Inferior parietal cortex (tissue), 1 donor: ENCODE measurements around the gene PRAMEF20.

Source experiments
- DNase-seq: peaks from one replicate; pipeline ENCODE4 v3.0.0-alpha.2; 2016; ENCODE audit errors: extremely low spot score

PRAMEF20 gene

GRCh38 chr1:13462682-13463081 is 52.4 kb downstream of the PRAMEF20 start:
- no peak for DNase-seq

GRCh38 chr1:13465515-13465914 is 55.3 kb downstream of the PRAMEF20 start:
- no peak for DNase-seq

DNA sequence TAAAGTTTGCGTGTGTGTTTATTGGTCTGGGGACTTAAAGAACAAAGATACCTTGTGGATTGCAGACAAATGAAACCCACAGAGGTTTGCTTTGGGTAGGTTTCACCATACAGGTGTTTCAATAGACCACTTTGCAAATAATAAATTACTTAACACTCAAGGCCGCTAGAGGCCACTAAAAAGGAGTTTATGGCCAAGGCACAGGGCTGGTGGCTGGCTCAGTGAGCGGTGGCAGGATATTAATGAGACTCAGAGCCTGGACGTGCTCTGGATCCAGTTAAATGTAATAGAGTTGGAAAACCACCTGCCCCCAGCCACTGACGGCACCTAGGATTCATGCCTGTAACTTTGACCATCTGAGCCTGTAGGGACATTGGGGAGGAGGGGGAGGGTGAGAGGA is 59.1 kb downstream of the PRAMEF20 start:
- no peak for DNase-seq
